Astrocyte (in vitro differentiated cells and primary cell): ENCODE measurements around the gene LY86. TPM values are rescaled to one million over a fixed set of nuclear protein-coding genes. Genes with fewer than 3 reads are reported as not detected.

Experiments
- DNase-seq: peaks from one replicate; pipeline ENCODE4 v3.0.0-alpha.2; 2010; ENCODE audit warnings: low read depth
- FAIRE-seq: peaks from 2 replicates; lab custom pipeline; 2011; peaks lifted over from hg19 to GRCh38; lab: Jason Lieb, UNC
- H2AFZ ChIP-seq: 2 replicates; pipeline ENCODE4 v1.6.0; 2012; ENCODE audit warnings: low read depth, low read length, inconsistent platforms
- H3K27ac ChIP-seq: 2 replicates; pipeline ENCODE4 v1.5.1; 2011; ENCODE audit warnings: low read depth, low read length, inconsistent platforms
- H3K27me3 ChIP-seq: 2 replicates; pipeline ENCODE4 v1.6.0; 2011; ENCODE audit warnings: low read length, inconsistent platforms; ENCODE audit not compliant: insufficient read depth
- H3K36me3 ChIP-seq: 2 replicates; pipeline ENCODE4 v1.5.1; 2011; ENCODE audit warnings: low read length, inconsistent platforms; ENCODE audit not compliant: insufficient read depth
- H3K4me1 ChIP-seq: 2 replicates; pipeline ENCODE4 v1.5.1; 2011; ENCODE audit warnings: low read length, inconsistent platforms; ENCODE audit not compliant: insufficient read depth
- H3K4me2 ChIP-seq: 2 replicates; pipeline ENCODE4 v1.6.0; 2012; ENCODE audit warnings: low read length, inconsistent platforms
- H3K4me3 ChIP-seq: 2 replicates; pipeline ENCODE4 v1.5.1; 2011; ENCODE audit warnings: low read depth, mild to moderate bottlenecking, low read length, inconsistent platforms; ENCODE audit not compliant: insufficient read depth
- H3K79me2 ChIP-seq: 2 replicates; pipeline ENCODE4 v1.6.0; 2012; ENCODE audit warnings: mild to moderate bottlenecking, low read length, inconsistent platforms; ENCODE audit not compliant: insufficient read depth
- H3K9ac ChIP-seq: 2 replicates; pipeline ENCODE4 v1.6.0; 2012; ENCODE audit warnings: mild to moderate bottlenecking, low read length, inconsistent platforms
- H3K9me3 ChIP-seq: 2 replicates; pipeline ENCODE4 v1.5.1; 2012; ENCODE audit warnings: low read depth, mild to moderate bottlenecking, low read length, inconsistent platforms; ENCODE audit not compliant: insufficient read depth
- H4K20me1 ChIP-seq: 2 replicates; pipeline ENCODE4 v1.6.0; 2012; ENCODE audit warnings: low read length, inconsistent platforms; ENCODE audit not compliant: insufficient read depth
- H3K27ac Mint-ChIP-seq: one replicate; pipeline ENCODE4 v1.8.0; 2021; ENCODE audit warnings: mild to moderate bottlenecking, mixed read lengths; ENCODE audit not compliant: unreplicated experiment
- H3K27me3 Mint-ChIP-seq: one replicate; pipeline ENCODE4 v1.8.0; 2021; ENCODE audit warnings: low read depth, mixed read lengths; ENCODE audit not compliant: unreplicated experiment
- H3K36me3 Mint-ChIP-seq: one replicate; pipeline ENCODE4 v1.8.0; 2021; ENCODE audit warnings: low read depth, mixed read lengths; ENCODE audit not compliant: unreplicated experiment
- H3K4me1 Mint-ChIP-seq: one replicate; pipeline ENCODE4 v1.8.0; 2021; ENCODE audit warnings: low read depth, mixed read lengths; ENCODE audit not compliant: unreplicated experiment
- H3K4me3 Mint-ChIP-seq: one replicate; pipeline ENCODE4 v1.8.0; 2021; ENCODE audit warnings: mild to moderate bottlenecking, moderate library complexity, mixed read lengths; ENCODE audit not compliant: unreplicated experiment
- H3K9me3 Mint-ChIP-seq: one replicate; pipeline ENCODE4 v1.8.0; 2021; ENCODE audit warnings: mild to moderate bottlenecking, mixed read lengths; ENCODE audit not compliant: unreplicated experiment
- EZH2 ChIP-seq: IDR thresholded peaks from 2 replicates; pipeline ENCODE4 v1.6.1; 2012; ENCODE audit warnings: mild to moderate bottlenecking, low read length, inconsistent platforms; ENCODE audit not compliant: insufficient read depth
- total RNA-seq: library from RNA; stranded (reverse); gene quantifications from 2 replicates; pipeline ENCODE4 v1.2.1, GENCODE V29; 2021
- TF ChIP-seq, protein P1 (sequence below): IDR thresholded peaks from 2 replicates; pipeline ENCODE4 v1.5.1; 2011; ENCODE audit warnings: low read depth, mild to moderate bottlenecking, inconsistent platforms, low read length, moderate library complexity; ENCODE audit not compliant: insufficient read depth

LY86 gene
- total RNA-seq, 1 donor from 2014 or later = not detected

DNA sequence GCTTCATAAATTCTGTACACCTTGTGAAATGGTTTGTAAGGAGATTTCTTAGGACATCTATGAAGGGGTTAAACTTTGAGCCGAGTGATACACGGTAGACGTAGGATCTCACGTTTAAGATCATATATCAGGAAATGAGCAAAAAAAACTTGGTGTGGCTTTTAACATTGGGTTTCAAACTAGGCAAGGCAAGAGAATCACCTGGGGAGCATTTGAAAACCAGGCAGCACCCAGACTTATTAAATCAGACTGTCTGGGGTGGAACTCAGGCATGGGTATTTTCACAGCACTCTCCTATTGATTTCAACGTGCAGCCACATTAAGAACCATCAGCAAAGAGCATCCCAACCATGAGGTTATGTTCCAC lies 26.4 kb downstream of the LY86 start:
- Mint-ChIP-seq H3K4me3 (no peak overlapping the region), H3K27ac (no peak overlapping the region), H3K4me1 (peaks cover 5% of the 10 kb centered on the region), H3K27me3 (peaks cover 15% of the 10 kb centered on the region), H3K36me3 (peaks cover 1% of the 10 kb centered on the region), H3K9me3 (peaks cover 5% of the 10 kb centered on the region)
- no peaks in the 10 kb centered on the region for H3K4me1 ChIP-seq
- no peaks in the 10 kb centered on the region for H3K79me2 ChIP-seq
- no peaks in the 10 kb centered on the region for H3K27me3 ChIP-seq
- no peak overlapping the region for H2AFZ ChIP-seq
- TF ChIP-seq, protein P1, sequence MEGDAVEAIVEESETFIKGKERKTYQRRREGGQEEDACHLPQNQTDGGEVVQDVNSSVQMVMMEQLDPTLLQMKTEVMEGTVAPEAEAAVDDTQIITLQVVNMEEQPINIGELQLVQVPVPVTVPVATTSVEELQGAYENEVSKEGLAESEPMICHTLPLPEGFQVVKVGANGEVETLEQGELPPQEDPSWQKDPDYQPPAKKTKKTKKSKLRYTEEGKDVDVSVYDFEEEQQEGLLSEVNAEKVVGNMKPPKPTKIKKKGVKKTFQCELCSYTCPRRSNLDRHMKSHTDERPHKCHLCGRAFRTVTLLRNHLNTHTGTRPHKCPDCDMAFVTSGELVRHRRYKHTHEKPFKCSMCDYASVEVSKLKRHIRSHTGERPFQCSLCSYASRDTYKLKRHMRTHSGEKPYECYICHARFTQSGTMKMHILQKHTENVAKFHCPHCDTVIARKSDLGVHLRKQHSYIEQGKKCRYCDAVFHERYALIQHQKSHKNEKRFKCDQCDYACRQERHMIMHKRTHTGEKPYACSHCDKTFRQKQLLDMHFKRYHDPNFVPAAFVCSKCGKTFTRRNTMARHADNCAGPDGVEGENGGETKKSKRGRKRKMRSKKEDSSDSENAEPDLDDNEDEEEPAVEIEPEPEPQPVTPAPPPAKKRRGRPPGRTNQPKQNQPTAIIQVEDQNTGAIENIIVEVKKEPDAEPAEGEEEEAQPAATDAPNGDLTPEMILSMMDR = no peak
- TF ChIP-seq EZH2 = no peak
- no peak overlapping the region for H3K27ac ChIP-seq
- H4K20me1 ChIP-seq = no peaks in the 10 kb centered on the region
- H3K36me3 ChIP-seq = no peaks in the 10 kb centered on the region
- H3K9me3 ChIP-seq = peaks cover 2% of the 10 kb centered on the region
- FAIRE-seq (no peak), DNase-seq (no peak)
- no peak overlapping the region for H3K4me2 ChIP-seq
- no peak overlapping the region for H3K4me3 ChIP-seq
- no peak overlapping the region for H3K9ac ChIP-seq

DNA sequence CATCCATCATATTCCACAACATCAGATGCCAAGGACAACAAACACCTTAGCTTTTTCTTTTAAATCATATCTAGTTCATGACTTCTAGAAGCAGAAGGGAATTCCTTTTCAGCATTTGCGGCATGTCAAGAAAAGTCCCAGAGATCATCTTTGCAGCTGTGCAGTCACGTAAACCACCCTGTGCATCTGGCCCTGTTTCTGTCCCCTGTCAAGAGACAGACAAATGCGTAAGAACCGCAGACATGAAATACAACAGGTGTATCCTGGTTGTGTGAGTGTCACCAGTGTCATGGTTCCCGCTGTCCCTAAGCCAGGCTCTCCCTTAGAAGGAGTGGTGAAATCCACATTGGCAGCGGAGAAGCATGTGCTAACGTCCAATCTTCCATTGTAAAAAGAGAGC lies 28.1 kb downstream of the LY86 start:
- no peak for FAIRE-seq
- no peak for TF ChIP-seq EZH2
- TF ChIP-seq, protein P1 = no peak
- no peak overlapping the region for H3K9ac ChIP-seq

DNA sequence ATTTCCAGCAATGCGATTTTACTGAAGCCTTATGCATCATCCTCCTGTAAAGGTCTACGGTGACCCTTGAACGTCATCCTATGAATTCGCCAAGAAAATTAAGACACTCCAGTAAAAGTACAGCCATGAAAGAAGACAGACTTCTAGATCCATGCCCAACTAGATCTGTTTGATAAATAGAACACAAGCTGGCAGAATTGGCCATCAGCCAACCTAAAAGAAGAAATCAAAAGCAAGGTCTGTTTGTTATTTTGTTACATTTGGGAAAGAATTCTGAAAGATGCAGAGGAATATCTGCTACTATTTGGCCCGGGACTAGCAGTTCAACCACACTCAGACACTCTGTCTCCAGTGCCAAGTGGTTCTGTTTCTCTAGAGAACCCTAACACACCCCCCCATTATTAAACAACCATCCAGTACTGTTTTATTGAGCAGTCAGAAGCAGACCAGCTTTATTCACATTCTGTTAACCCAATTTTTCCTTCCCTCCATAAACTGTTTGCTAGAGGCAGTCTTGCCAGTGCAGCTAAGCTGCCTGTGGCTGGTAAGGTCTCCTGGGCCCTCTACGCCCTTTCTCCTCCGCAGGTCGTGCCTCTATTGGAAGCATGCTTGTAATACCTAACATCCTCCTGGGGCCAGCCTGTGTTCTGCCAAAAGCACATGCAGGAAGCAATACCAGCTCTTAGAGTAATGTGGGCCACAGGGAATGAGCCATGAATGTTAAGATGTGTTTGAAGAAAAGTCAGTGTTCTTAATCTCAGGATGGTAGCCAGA lies 30.7 kb downstream of the LY86 start:
- Mint-ChIP-seq H3K4me3 (no peak overlapping the region), H3K4me1 (peaks cover 5% of the 10 kb centered on the region), H3K27ac (no peak overlapping the region), H3K36me3 (no peaks in the 10 kb centered on the region), H3K27me3 (peaks cover 21% of the 10 kb centered on the region), H3K9me3 (no peaks in the 10 kb centered on the region)
- Histone ChIP-seq H3K9me3 (peaks cover 2% of the 10 kb centered on the region), H2AFZ (no peak overlapping the region), H3K27ac (no peak overlapping the region), H3K4me2 (no peak overlapping the region), H3K79me2 (no peaks in the 10 kb centered on the region), H3K4me3 (no peak overlapping the region), H3K9ac (no peak overlapping the region), H3K4me1 (no peaks in the 10 kb centered on the region), H3K27me3 (no peaks in the 10 kb centered on the region), H3K36me3 (no peaks in the 10 kb centered on the region), H4K20me1 (no peaks in the 10 kb centered on the region)
- DNase-seq = no peak
- TF ChIP-seq, protein P1 = no peak
- TF ChIP-seq EZH2 = no peak
- no peak for FAIRE-seq

More for the DNA sequence above, 28.1 kb downstream of the LY86 start:
- Histone ChIP-seq H3K27me3 (no peaks in the 10 kb centered on the region), H3K4me2 (no peak overlapping the region), H3K9me3 (peaks cover 2% of the 10 kb centered on the region), H3K27ac (no peak overlapping the region), H3K4me1 (no peaks in the 10 kb centered on the region), H3K79me2 (no peaks in the 10 kb centered on the region), H2AFZ (no peak overlapping the region), H3K36me3 (no peaks in the 10 kb centered on the region), H4K20me1 (no peaks in the 10 kb centered on the region), H3K4me3 (no peak overlapping the region)
- peaks cover 17% of the 10 kb centered on the region for H3K27me3 Mint-ChIP-seq
- no peak overlapping the region for H3K4me3 Mint-ChIP-seq
- peaks cover 5% of the 10 kb centered on the region for H3K9me3 Mint-ChIP-seq
- H3K4me1 Mint-ChIP-seq = peaks cover 5% of the 10 kb centered on the region
- DNase-seq = no peak
- no peak overlapping the region for H3K27ac Mint-ChIP-seq
- H3K36me3 Mint-ChIP-seq = peaks cover 1% of the 10 kb centered on the region
